Measurements from ENCODE around the gene EPHA2.

EPHA2 gene

DNA sequence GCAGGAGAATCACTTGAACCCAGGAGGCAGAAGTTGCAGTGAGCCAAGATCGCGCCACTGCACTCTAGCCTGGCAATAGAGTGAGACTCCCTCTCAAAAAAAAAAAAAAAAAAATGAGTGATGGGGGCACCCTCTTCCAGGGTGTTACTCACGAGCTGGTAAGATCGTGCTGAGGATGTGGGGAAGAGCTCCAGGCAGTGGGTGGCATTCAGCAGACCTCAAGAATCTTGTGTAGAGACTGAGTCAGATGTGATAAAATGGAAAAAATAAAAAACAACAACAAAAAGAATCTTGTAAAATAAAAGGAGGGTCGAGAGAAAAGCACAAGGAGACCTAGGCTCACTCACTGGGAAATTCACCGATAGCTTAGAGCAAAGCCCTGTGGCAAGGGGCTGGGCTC, 38.5 kb downstream of the EPHA2 start:
- no peaks in the 10 kb centered on the region for H3K79me2 ChIP-seq (ENCODE audit: insufficient read depth, low read depth)
- no peaks in the 10 kb centered on the region for H3K36me3 ChIP-seq (ENCODE audit: insufficient read depth)
- H3K27me3 ChIP-seq (ENCODE audit: insufficient read depth, low read depth), result no peaks in the 10 kb centered on the region
- no peak overlapping the region for H3K4me2 ChIP-seq
- H3K9ac ChIP-seq, result no peak overlapping the region
- H4K20me1 ChIP-seq (ENCODE audit: insufficient read depth), result no peaks in the 10 kb centered on the region
- H3K4me3 ChIP-seq (IDR thresholded peaks at IDR 0.05; ENCODE audit: insufficient read depth, low read depth, low read length), result no peak overlapping the region
- H3K27ac ChIP-seq, result no peak overlapping the region
- H2AFZ ChIP-seq (ENCODE audit: low read depth), result no peak overlapping the region
- no peaks in the 10 kb centered on the region for H3K4me1 ChIP-seq (ENCODE audit: low read depth, poor library complexity, severe bottlenecking)
- TF ChIP-seq, protein P1, sequence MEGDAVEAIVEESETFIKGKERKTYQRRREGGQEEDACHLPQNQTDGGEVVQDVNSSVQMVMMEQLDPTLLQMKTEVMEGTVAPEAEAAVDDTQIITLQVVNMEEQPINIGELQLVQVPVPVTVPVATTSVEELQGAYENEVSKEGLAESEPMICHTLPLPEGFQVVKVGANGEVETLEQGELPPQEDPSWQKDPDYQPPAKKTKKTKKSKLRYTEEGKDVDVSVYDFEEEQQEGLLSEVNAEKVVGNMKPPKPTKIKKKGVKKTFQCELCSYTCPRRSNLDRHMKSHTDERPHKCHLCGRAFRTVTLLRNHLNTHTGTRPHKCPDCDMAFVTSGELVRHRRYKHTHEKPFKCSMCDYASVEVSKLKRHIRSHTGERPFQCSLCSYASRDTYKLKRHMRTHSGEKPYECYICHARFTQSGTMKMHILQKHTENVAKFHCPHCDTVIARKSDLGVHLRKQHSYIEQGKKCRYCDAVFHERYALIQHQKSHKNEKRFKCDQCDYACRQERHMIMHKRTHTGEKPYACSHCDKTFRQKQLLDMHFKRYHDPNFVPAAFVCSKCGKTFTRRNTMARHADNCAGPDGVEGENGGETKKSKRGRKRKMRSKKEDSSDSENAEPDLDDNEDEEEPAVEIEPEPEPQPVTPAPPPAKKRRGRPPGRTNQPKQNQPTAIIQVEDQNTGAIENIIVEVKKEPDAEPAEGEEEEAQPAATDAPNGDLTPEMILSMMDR (conservative IDR thresholded peaks at IDR 0.05; ENCODE audit: low read depth, low read length), result no peak

DNA sequence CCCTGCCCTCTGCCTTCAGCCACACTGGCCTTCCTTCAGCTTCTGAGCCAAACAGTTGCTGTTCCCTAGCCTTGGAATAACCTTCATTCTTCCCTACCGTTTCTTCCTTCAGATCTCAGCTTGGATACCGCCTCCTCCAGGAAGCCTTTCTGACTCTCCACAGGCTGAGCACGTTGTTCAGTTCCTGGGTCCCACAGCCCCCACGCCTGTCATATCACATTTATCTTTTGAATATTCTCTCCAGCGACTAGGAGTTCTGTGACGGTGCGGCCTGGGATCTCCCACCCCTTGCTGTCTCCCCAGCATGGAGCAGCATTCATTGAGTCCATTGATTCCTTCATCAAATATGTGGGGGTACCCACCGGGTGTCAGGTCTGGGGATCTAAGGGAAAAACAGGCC, 39.2 kb downstream of the EPHA2 start:
- Histone ChIP-seq H3K4me2 (no peak overlapping the region), H3K9ac (no peak overlapping the region), H3K79me2 (ENCODE audit: insufficient read depth, low read depth) (no peaks in the 10 kb centered on the region), H3K36me3 (ENCODE audit: insufficient read depth) (no peaks in the 10 kb centered on the region), H3K27me3 (ENCODE audit: insufficient read depth, low read depth) (no peaks in the 10 kb centered on the region), H3K4me3 (IDR thresholded peaks at IDR 0.05; ENCODE audit: insufficient read depth, low read depth, low read length) (no peak overlapping the region), H4K20me1 (ENCODE audit: insufficient read depth) (no peaks in the 10 kb centered on the region), H3K27ac (no peak overlapping the region), H3K4me1 (ENCODE audit: low read depth, poor library complexity, severe bottlenecking) (no peaks in the 10 kb centered on the region), H2AFZ (ENCODE audit: low read depth) (no peak overlapping the region)
- TF ChIP-seq, protein P1 (conservative IDR thresholded peaks at IDR 0.05; ENCODE audit: low read depth, low read length), result no peak

DNA sequence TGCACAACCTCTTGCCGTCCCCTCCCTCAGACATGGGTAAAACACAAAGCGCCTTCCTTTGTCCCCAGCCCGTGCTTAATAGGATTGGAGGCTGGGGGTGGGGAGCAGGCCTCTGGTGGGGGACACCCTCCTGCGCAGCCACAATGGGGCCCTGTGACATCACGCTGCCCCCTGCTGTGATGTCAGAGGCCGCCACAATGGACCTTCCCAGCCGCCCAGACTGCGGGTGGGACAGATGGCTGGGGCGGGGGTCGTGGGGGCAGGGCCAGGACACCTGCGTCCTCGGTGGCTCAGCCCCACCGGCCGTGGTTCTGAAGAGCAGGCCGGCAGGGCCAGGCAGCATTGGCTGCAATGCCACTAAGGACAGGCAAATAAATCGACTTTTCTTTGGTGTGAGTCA, 39.9 kb downstream of the EPHA2 start:
- Histone ChIP-seq H3K27me3 (ENCODE audit: insufficient read depth, low read depth) (no peaks in the 10 kb centered on the region), H3K4me2 (no peak overlapping the region), H3K27ac (no peak overlapping the region), H3K4me1 (ENCODE audit: low read depth, poor library complexity, severe bottlenecking) (no peaks in the 10 kb centered on the region), H4K20me1 (ENCODE audit: insufficient read depth) (no peaks in the 10 kb centered on the region), H3K9ac (no peak overlapping the region), H3K36me3 (ENCODE audit: insufficient read depth) (no peaks in the 10 kb centered on the region), H3K79me2 (ENCODE audit: insufficient read depth, low read depth) (no peaks in the 10 kb centered on the region), H2AFZ (ENCODE audit: low read depth) (no peak overlapping the region), H3K4me3 (IDR thresholded peaks at IDR 0.05; ENCODE audit: insufficient read depth, low read depth, low read length) (no peak overlapping the region)
- TF ChIP-seq, protein P1 (conservative IDR thresholded peaks at IDR 0.05; ENCODE audit: low read depth, low read length), result no peak

DNA sequence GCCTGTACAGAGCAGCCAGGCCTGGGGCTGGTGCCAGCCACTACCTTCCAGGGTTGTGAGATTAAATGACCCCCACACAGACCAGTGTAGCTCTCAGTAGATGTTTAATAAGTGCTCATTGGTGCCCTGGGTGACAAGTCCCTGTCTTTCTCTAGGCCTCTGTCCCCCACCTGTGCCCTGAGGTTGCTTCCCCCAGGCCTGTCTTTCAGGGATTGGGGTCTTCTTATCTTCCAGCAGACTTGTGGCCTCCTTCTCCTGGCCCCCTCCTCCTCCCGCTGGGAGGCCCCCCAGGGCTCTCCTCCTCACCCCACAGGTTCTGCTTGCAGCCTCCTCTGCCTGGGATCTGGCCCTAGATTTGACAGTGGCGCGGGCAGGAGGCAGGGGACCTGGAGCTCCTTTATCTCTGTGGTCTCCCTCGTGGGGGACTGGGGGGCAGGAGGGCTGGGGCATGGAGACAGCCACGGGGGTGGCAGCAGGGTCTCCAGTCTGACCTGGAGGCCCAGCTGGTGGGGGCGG, 40.3 kb downstream of the EPHA2 start:
- no peaks in the 10 kb centered on the region for H4K20me1 ChIP-seq (ENCODE audit: insufficient read depth)
- no peak overlapping the region for H3K27ac ChIP-seq
- no peak overlapping the region for H2AFZ ChIP-seq (ENCODE audit: low read depth)
- no peak overlapping the region for H3K9ac ChIP-seq
- no peaks in the 10 kb centered on the region for H3K27me3 ChIP-seq (ENCODE audit: insufficient read depth, low read depth)
- H3K79me2 ChIP-seq (ENCODE audit: insufficient read depth, low read depth), result no peaks in the 10 kb centered on the region
- no peaks in the 10 kb centered on the region for H3K4me1 ChIP-seq (ENCODE audit: low read depth, poor library complexity, severe bottlenecking)
- no peak overlapping the region for H3K4me3 ChIP-seq (IDR thresholded peaks at IDR 0.05; ENCODE audit: insufficient read depth, low read depth, low read length)
- no peak overlapping the region for H3K4me2 ChIP-seq
- TF ChIP-seq, protein P1 (conservative IDR thresholded peaks at IDR 0.05; ENCODE audit: low read depth, low read length), result no peak
- no peaks in the 10 kb centered on the region for H3K36me3 ChIP-seq (ENCODE audit: insufficient read depth)
